Glomerular endothelial cell (primary cell): Measurements from ENCODE around the gene ZNF432. TPM values are rescaled to one million over a fixed set of nuclear protein-coding genes. Genes with fewer than 3 reads are reported as not detected.

ENCODE experiments used
- DNase-seq: peaks from one replicate; pipeline ENCODE4 v3.0.0-alpha.2; 2011; ENCODE audit warnings: low read depth, low spot score; ENCODE audit errors: extremely low read depth
- total RNA-seq: library from RNA; depleted of rRNA; stranded (reverse); fragments of >200 nt; gene quantifications from 2 replicates; pipeline ENCODE4 v1.2.3, GENCODE V29; 2015

ZNF432 gene
- total RNA-seq, 1 donor from 2014 or later, result 7.7 TPM

- DNase-seq, result no peak
Observed at GRCh38 chr19:52020506-52020905, 28.1 kb downstream of the ZNF432 start.

- no peak for DNase-seq
Observed at GRCh38 chr19:52010674-52011073, 38.0 kb downstream of the ZNF432 start.

- peak; percentile 56 for DNase-seq
Observed at GRCh38 chr19:52007806-52008557, 40.7 kb downstream of the ZNF432 start, which contains the start of gene ZNF615. TSS of gene ZNF615 (minus strand) at chr19:52008211. CDS start at chr19:52003711, 4,500 bp downstream.

GRCh38 chr19:52007451-52007805 is 41.2 kb downstream of the ZNF432 start:
- no peak for DNase-seq

- DNase-seq, result no peak
Observed at GRCh38 chr19:51994048-51994644, 54.5 kb downstream of the ZNF432 start.

GRCh38 chr19:51993422-51993821 is 55.2 kb downstream of the ZNF432 start:
- DNase-seq, result no peak

- DNase-seq, result peak; percentile 80
Observed at GRCh38 chr19:51986309-51987291, 62.0 kb downstream of the ZNF432 start, which contains the start of gene ZNF350. TSS of gene ZNF350 (minus strand) at chr19:51986840. CDS start at chr19:51974360, 12,480 bp downstream.

- no peak for DNase-seq
Observed at GRCh38 chr19:51983361-51983760, 65.3 kb downstream of the ZNF432 start.

Other genes with a start within 250 kb of the ZNF432 start
- 4.7 and 4.8 TPM in 2 replicates for gene ZNF577, start 160.9 kb downstream of the ZNF432 start, total RNA-seq
- gene ZNF649, start 143.8 kb downstream of the ZNF432 start, total RNA-seq, result 3.6 and 6.8 TPM in 2 replicates
- 4.0 and 9.3 TPM in 2 replicates for gene ZNF613, start 121.4 kb downstream of the ZNF432 start, total RNA-seq
- gene ZNF350, start 62.0 kb downstream of the ZNF432 start, total RNA-seq, result 4.1 and 5.7 TPM in 2 replicates
- 3.2 and 6.1 TPM in 2 replicates for gene ZNF615, start 40.6 kb downstream of the ZNF432 start, total RNA-seq
- 8.8 TPM in 2 replicates for gene ZNF614, start 20.5 kb downstream of the ZNF432 start, total RNA-seq
- gene ZNF841, start 46.9 kb upstream of the ZNF432 start, total RNA-seq, result 6.8 and 14.8 TPM in 2 replicates
- gene ZNF616, start 91.1 kb upstream of the ZNF432 start, total RNA-seq, result 5.1 and 7.5 TPM in 2 replicates
- 5.5 and 10.2 TPM in 2 replicates for gene ZNF836, start 122.8 kb upstream of the ZNF432 start, total RNA-seq
- 322 and 337 TPM in 2 replicates for gene PPP2R1A, start 141.2 kb upstream of the ZNF432 start, total RNA-seq
- 9.1 and 9.5 TPM in 2 replicates for gene ZNF766, start 220.7 kb upstream of the ZNF432 start, total RNA-seq
- gene ZNF480, start 248.3 kb upstream of the ZNF432 start, total RNA-seq, result 4.0 and 6.4 TPM in 2 replicates